ENCODE results near the gene RGS8. TPM values are rescaled to one million over a fixed set of nuclear protein-coding genes. Genes with fewer than 3 reads are reported as not detected.
"Not testable (repeated sequence)": the region's sequence is repeated elsewhere in the genome, so short reads cannot be mapped to it uniquely, and the experiment has no call there.

RGS8 gene
- total RNA-seq, 2 donors from 2014 or later, result not detected

- Mint-ChIP-seq H3K4me3 (no peak overlapping the region), H3K27ac (no peak overlapping the region), H3K27me3 (peaks cover 22% of the 10 kb centered on the region), H3K36me3 (ENCODE audit: low read depth) (no peaks in the 10 kb centered on the region), H3K4me1 (peaks cover 10% of the 10 kb centered on the region)
- ATAC-seq, result no peak
- H3K9me3 ChIP-seq (ENCODE audit: control insufficient read depth, low read length, poor library complexity, severe bottlenecking), result no peaks in the 10 kb centered on the region
- no peak for DNase-seq
Measured at GRCh38 chr1:182714546-182714945, 30.2 kb upstream of the RGS8 start.

- Mint-ChIP-seq H3K27ac (no peak overlapping the region), H3K4me1 (peaks cover 14% of the 10 kb centered on the region), H3K36me3 (ENCODE audit: low read depth) (no peaks in the 10 kb centered on the region), H3K27me3 (peaks cover 18% of the 10 kb centered on the region), H3K4me3 (no peak overlapping the region)
- ATAC-seq, result no peak
- no peak for DNase-seq
- H3K9me3 ChIP-seq (ENCODE audit: control insufficient read depth, low read length, poor library complexity, severe bottlenecking), result no peaks in the 10 kb centered on the region
Measured at GRCh38 chr1:182713939-182714338, 29.6 kb upstream of the RGS8 start.

- Mint-ChIP-seq H3K4me3 (no peak overlapping the region), H3K27me3 (peaks cover 15% of the 10 kb centered on the region), H3K27ac (no peak overlapping the region), H3K4me1 (peaks cover 15% of the 10 kb centered on the region), H3K36me3 (ENCODE audit: low read depth) (no peaks in the 10 kb centered on the region)
- no peaks in the 10 kb centered on the region for H3K9me3 ChIP-seq (ENCODE audit: control insufficient read depth, low read length, poor library complexity, severe bottlenecking)
- ATAC-seq (no peak), DNase-seq (no peak)
Measured at GRCh38 chr1:182713492-182713891, 29.1 kb upstream of the RGS8 start.

GRCh38 chr1:182709855-182710254, 25.5 kb upstream of the RGS8 start:
- Mint-ChIP-seq H3K27me3 (peaks cover 15% of the 10 kb centered on the region), H3K4me1 (peaks cover 4% of the 10 kb centered on the region), H3K36me3 (ENCODE audit: low read depth) (no peaks in the 10 kb centered on the region), H3K27ac (no peak overlapping the region), H3K4me3 (no peak overlapping the region)
- ATAC-seq, result no peak
- DNase-seq, result no peak
- no peaks in the 10 kb centered on the region for H3K9me3 ChIP-seq (ENCODE audit: control insufficient read depth, low read length, poor library complexity, severe bottlenecking)

GRCh38 chr1:182709225-182709764, 24.9 kb upstream of the RGS8 start:
- Mint-ChIP-seq H3K4me1 (peaks cover 4% of the 10 kb centered on the region), H3K27ac (no peak overlapping the region), H3K4me3 (no peak overlapping the region), H3K27me3 (peaks cover 15% of the 10 kb centered on the region), H3K36me3 (ENCODE audit: low read depth) (no peaks in the 10 kb centered on the region)
- H3K9me3 ChIP-seq (ENCODE audit: control insufficient read depth, low read length, poor library complexity, severe bottlenecking), result no peaks in the 10 kb centered on the region
- ATAC-seq, result no peak
- no peak for DNase-seq

- H3K4me3 Mint-ChIP-seq, result no peak overlapping the region
- peaks cover 9% of the 10 kb centered on the region for H3K27me3 Mint-ChIP-seq
- DNase-seq (no peak), ATAC-seq (no peak)
- H3K4me1 Mint-ChIP-seq, result peaks cover 4% of the 10 kb centered on the region
- H3K36me3 Mint-ChIP-seq (ENCODE audit: low read depth), result no peaks in the 10 kb centered on the region
- no peak overlapping the region for H3K27ac Mint-ChIP-seq
- H3K9me3 ChIP-seq (ENCODE audit: control insufficient read depth, low read length, poor library complexity, severe bottlenecking), result no peaks in the 10 kb centered on the region
Measured at GRCh38 chr1:182707122-182707521, 22.7 kb upstream of the RGS8 start.

- Mint-ChIP-seq H3K36me3 (ENCODE audit: low read depth) (no peaks in the 10 kb centered on the region), H3K4me3 (no peak overlapping the region), H3K4me1 (peaks cover 4% of the 10 kb centered on the region), H3K27ac (no peak overlapping the region), H3K27me3 (peaks cover 5% of the 10 kb centered on the region)
- H3K9me3 ChIP-seq (ENCODE audit: control insufficient read depth, low read length, poor library complexity, severe bottlenecking), result no peaks in the 10 kb centered on the region
- DNase-seq (no peak), ATAC-seq (no peak)
Measured at GRCh38 chr1:182704677-182705076, 20.3 kb upstream of the RGS8 start.

GRCh38 chr1:182703539-182703938, 19.2 kb upstream of the RGS8 start:
- no peaks in the 10 kb centered on the region for H3K9me3 ChIP-seq (ENCODE audit: control insufficient read depth, low read length, poor library complexity, severe bottlenecking)
- Mint-ChIP-seq H3K4me1 (no peaks in the 10 kb centered on the region), H3K4me3 (no peak overlapping the region), H3K27me3 (peaks cover 15% of the 10 kb centered on the region), H3K27ac (no peak overlapping the region), H3K36me3 (ENCODE audit: low read depth) (no peaks in the 10 kb centered on the region)
- DNase-seq, result no peak
- ATAC-seq, result no peak

- H3K36me3 Mint-ChIP-seq (ENCODE audit: low read depth), result no peaks in the 10 kb centered on the region
- H3K27ac Mint-ChIP-seq, result no peak overlapping the region
- H3K4me3 Mint-ChIP-seq, result no peak overlapping the region
- H3K4me1 Mint-ChIP-seq, result no peaks in the 10 kb centered on the region
- H3K27me3 Mint-ChIP-seq, result peaks cover 21% of the 10 kb centered on the region
- DNase-seq (no peak), ATAC-seq (no peak)
- no peaks in the 10 kb centered on the region for H3K9me3 ChIP-seq (ENCODE audit: control insufficient read depth, low read length, poor library complexity, severe bottlenecking)
Measured at GRCh38 chr1:182702826-182703524, 18.6 kb upstream of the RGS8 start.

GRCh38 chr1:182700351-182700709, 15.9 kb upstream of the RGS8 start:
- H3K4me1 Mint-ChIP-seq, result no peaks in the 10 kb centered on the region
- H3K27ac Mint-ChIP-seq, result no peak overlapping the region
- H3K4me3 Mint-ChIP-seq, result no peak overlapping the region
- H3K9me3 ChIP-seq (ENCODE audit: control insufficient read depth, low read length, poor library complexity, severe bottlenecking), result no peaks in the 10 kb centered on the region
- DNase-seq (no peak), ATAC-seq (no peak)
- H3K27me3 Mint-ChIP-seq, result peaks cover 35% of the 10 kb centered on the region
- no peaks in the 10 kb centered on the region for H3K36me3 Mint-ChIP-seq (ENCODE audit: low read depth)

- no peaks in the 10 kb centered on the region for H3K4me1 Mint-ChIP-seq
- no peaks in the 10 kb centered on the region for H3K36me3 Mint-ChIP-seq (ENCODE audit: low read depth)
- H3K27me3 Mint-ChIP-seq, result peaks cover 35% of the 10 kb centered on the region
- H3K27ac Mint-ChIP-seq, result no peak overlapping the region
- DNase-seq (no peak), ATAC-seq (no peak)
- no peak overlapping the region for H3K4me3 Mint-ChIP-seq
- H3K9me3 ChIP-seq (ENCODE audit: control insufficient read depth, low read length, poor library complexity, severe bottlenecking), result no peaks in the 10 kb centered on the region
Measured at GRCh38 chr1:182699393-182700350, 15.3 kb upstream of the RGS8 start.

- Mint-ChIP-seq H3K27ac (no peak overlapping the region), H3K4me3 (no peak overlapping the region), H3K36me3 (ENCODE audit: low read depth) (no peaks in the 10 kb centered on the region), H3K27me3 (peaks cover 35% of the 10 kb centered on the region), H3K4me1 (no peaks in the 10 kb centered on the region)
- no peaks in the 10 kb centered on the region for H3K9me3 ChIP-seq (ENCODE audit: control insufficient read depth, low read length, poor library complexity, severe bottlenecking)
- ATAC-seq, result no peak
- DNase-seq, result no peak
Measured at GRCh38 chr1:182698971-182699370, 14.6 kb upstream of the RGS8 start.

- not testable (repeated sequence) for H3K36me3 Mint-ChIP-seq (ENCODE audit: low read depth); H3K4me3 Mint-ChIP-seq; H3K27ac Mint-ChIP-seq; H3K4me1 Mint-ChIP-seq; DNase-seq; ATAC-seq; H3K9me3 ChIP-seq (ENCODE audit: control insufficient read depth, low read length, poor library complexity, severe bottlenecking)
- H3K27me3 Mint-ChIP-seq, result peaks cover 21% of the 10 kb centered on the region
Measured at GRCh38 chr1:182693139-182693538, 8.8 kb upstream of the RGS8 start.

All from T-helper 17 cell (primary cell).